ENCODE data around the gene ATF3.

GRCh38 chr1:212669600-212669999, 61.0 kb downstream of the ATF3 start:
- TF ChIP-seq CTCF (IDR thresholded peaks at IDR 0.05) (no peak), POLR2A (IDR thresholded peaks at IDR 0.05) (no peak)

All from uterus (tissue), 2 donors.